ENCODE measurements around the gene IL1RAP.

- TF ChIP-seq, protein P1, sequence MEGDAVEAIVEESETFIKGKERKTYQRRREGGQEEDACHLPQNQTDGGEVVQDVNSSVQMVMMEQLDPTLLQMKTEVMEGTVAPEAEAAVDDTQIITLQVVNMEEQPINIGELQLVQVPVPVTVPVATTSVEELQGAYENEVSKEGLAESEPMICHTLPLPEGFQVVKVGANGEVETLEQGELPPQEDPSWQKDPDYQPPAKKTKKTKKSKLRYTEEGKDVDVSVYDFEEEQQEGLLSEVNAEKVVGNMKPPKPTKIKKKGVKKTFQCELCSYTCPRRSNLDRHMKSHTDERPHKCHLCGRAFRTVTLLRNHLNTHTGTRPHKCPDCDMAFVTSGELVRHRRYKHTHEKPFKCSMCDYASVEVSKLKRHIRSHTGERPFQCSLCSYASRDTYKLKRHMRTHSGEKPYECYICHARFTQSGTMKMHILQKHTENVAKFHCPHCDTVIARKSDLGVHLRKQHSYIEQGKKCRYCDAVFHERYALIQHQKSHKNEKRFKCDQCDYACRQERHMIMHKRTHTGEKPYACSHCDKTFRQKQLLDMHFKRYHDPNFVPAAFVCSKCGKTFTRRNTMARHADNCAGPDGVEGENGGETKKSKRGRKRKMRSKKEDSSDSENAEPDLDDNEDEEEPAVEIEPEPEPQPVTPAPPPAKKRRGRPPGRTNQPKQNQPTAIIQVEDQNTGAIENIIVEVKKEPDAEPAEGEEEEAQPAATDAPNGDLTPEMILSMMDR (IDR thresholded peaks at IDR 0.05): no peak
- TF ChIP-seq POLR2AphosphoS5 (IDR thresholded peaks at IDR 0.05; ENCODE audit: insufficient read depth in 1 of 2, low read depth in 1 of 2) (no peak), POLR2A (IDR thresholded peaks at IDR 0.05) (no peak)
Observed at GRCh38 chr3:190522621-190523222, 8.8 kb downstream of the IL1RAP start.

Data from vagina (tissue), 2 donors.